Measurements from ENCODE around the gene CEBPZOS. TPM values are rescaled to one million over a fixed set of nuclear protein-coding genes. Genes with fewer than 3 reads are reported as not detected.

The CEBPZOS gene
- total RNA-seq, 1 donor from 2014 or later = not detected

DNA sequence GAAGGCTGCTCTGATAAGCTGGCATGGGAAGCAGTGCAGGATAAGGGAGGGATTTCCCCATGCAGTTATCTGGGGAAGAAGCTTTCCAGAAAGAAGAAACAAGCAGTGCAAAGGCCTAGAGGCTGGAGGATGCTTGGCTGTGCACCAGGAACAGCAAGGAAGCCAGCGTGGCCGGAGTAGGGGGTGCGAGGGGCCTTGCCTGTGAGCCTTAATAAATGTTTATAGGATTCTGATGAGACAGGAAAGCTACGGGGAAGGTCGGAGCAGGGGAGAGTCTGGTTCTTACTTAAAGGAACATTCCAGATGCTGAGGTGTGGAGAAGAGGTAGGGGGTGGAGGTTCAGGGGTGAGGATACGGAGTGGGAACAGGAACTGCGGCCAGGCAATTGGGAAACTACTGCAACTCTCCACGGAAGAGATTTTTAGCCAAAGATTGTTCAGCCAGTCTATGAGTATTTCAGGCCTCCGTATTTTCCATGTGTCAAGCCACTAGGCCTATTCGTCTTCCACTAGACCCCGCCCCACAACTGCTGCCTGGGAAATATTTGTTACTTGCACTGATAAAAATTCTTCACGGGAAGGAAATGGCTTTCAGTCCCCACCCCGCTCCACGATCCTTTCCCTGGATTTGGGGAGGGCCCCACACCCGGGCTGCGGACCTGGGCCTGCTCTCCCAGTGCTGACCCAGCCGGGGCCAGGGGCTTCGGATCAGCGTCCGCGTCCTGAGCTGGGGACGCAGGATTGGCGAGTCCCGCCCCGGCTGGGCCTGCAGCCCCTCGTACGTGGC, 40.0 kb upstream of the CEBPZOS start:
- DNase-seq (ENCODE audit: extremely low spot score, unreplicated experiment) = no peak

DNA sequence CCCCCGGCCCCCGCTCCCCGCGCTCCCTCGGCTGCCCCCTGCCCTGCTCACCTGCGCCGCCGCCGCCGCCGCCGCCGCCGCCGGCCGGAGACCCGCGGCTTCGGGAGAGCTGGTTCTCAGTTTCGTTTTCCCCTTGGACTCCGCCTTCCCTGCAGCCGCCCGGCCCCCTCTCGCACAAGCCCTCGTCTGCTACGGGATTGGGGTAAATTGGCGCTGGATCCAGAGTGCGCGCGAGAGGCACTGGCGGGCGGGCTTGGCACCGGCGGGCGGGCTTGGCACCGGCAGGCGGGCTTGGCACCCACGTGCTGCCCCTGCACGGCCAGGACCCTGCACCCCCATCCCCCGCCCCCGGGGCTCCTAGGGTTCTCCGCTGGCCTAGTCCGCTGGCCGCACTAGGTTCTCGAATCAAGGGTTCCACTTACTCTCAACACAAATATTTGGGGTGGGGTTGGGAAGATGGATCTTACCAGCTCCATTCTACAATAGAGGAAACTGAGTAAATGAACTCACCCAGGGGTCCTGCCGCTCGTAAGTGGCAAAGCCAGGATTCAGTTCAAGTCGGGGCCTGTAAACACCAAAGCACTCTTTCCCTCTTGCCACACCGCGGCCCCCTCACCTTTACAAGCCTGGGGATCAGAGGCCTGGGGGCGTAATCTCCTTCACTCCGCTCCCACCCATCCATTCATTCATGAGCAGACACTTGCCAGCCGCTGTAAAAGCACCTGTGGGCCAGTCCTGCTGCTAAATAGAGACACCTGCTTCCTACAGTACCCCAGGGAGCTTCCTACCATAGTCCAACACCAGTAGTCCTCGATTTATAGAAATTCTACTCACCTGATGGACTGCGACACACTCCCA, 39.2 kb upstream of the CEBPZOS start, which contains the start of gene EIF2AK2:
Gene EIF2AK2 (minus strand): TSS at position 124 of the 858 bp plus-strand sequence. CDS start 9,174 bp downstream, outside the sequence.
- DNase-seq (ENCODE audit: extremely low spot score, unreplicated experiment) = peak; percentile 95
- Mint-ChIP-seq H3K27me3 (ENCODE audit: unreplicated experiment) (no peaks in the 10 kb centered on the region), H3K27ac (ENCODE audit: unreplicated experiment) (peak within 1 kb of the TSS; percentile 93)

More for the DNA sequence above, 40.0 kb upstream of the CEBPZOS start:
- no peaks in the 10 kb centered on the region for H3K9me3 Mint-ChIP-seq (ENCODE audit: unreplicated experiment)
- TF ChIP-seq, protein P1, sequence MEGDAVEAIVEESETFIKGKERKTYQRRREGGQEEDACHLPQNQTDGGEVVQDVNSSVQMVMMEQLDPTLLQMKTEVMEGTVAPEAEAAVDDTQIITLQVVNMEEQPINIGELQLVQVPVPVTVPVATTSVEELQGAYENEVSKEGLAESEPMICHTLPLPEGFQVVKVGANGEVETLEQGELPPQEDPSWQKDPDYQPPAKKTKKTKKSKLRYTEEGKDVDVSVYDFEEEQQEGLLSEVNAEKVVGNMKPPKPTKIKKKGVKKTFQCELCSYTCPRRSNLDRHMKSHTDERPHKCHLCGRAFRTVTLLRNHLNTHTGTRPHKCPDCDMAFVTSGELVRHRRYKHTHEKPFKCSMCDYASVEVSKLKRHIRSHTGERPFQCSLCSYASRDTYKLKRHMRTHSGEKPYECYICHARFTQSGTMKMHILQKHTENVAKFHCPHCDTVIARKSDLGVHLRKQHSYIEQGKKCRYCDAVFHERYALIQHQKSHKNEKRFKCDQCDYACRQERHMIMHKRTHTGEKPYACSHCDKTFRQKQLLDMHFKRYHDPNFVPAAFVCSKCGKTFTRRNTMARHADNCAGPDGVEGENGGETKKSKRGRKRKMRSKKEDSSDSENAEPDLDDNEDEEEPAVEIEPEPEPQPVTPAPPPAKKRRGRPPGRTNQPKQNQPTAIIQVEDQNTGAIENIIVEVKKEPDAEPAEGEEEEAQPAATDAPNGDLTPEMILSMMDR (IDR thresholded peaks at IDR 0.05) = no peak
- peaks cover 18% of the 10 kb centered on the region for H3K36me3 Mint-ChIP-seq (ENCODE audit: unreplicated experiment)
- peak overlapping the region; percentile 93 for H3K27ac Mint-ChIP-seq (ENCODE audit: unreplicated experiment)
- peak overlapping the region; percentile 88 for H3K4me3 Mint-ChIP-seq (ENCODE audit: unreplicated experiment)
- H3K27me3 Mint-ChIP-seq (ENCODE audit: unreplicated experiment) = no peaks in the 10 kb centered on the region
- peaks cover 27% of the 10 kb centered on the region for H3K4me1 Mint-ChIP-seq (ENCODE audit: unreplicated experiment)

DNA sequence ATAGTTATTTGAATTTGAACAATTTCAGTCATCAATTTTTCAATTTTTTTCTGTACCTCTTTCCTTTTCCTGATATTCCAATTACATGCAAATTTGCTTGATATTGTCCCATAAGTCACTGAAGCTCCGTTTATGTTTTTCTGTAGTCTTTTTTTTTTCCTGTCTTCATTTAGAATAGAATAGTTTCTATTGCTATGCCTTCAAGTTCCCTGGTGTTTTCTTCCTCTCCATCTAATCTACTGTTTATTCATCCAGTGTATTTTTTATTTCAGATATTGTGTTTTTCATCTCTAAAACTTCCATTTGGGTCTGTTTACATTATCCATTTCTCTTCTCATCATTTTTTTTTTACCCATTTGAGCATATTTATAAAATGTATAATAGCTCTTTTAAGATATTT, 31.5 kb upstream of the CEBPZOS start:
- Mint-ChIP-seq H3K27me3 (ENCODE audit: unreplicated experiment) (no peaks in the 10 kb centered on the region), H3K9me3 (ENCODE audit: unreplicated experiment) (peaks cover 7% of the 10 kb centered on the region), H3K27ac (ENCODE audit: unreplicated experiment) (no peak overlapping the region), H3K36me3 (ENCODE audit: unreplicated experiment) (peaks cover 6% of the 10 kb centered on the region), H3K4me1 (ENCODE audit: unreplicated experiment) (peaks cover 7% of the 10 kb centered on the region), H3K4me3 (ENCODE audit: unreplicated experiment) (no peak overlapping the region)
- no peak for DNase-seq (ENCODE audit: extremely low spot score, unreplicated experiment)
- TF ChIP-seq, protein P1 (IDR thresholded peaks at IDR 0.05) = no peak

More for the DNA sequence above, 39.2 kb upstream of the CEBPZOS start, which contains the start of gene EIF2AK2:
- TF ChIP-seq, protein P1 (IDR thresholded peaks at IDR 0.05) = no peak
- Mint-ChIP-seq H3K4me3 (ENCODE audit: unreplicated experiment) (peak within 1 kb of the TSS; percentile 88), H3K36me3 (ENCODE audit: unreplicated experiment) (peaks cover 18% of the 10 kb centered on the region), H3K9me3 (ENCODE audit: unreplicated experiment) (no peaks in the 10 kb centered on the region), H3K4me1 (ENCODE audit: unreplicated experiment) (peaks cover 27% of the 10 kb centered on the region)

DNA sequence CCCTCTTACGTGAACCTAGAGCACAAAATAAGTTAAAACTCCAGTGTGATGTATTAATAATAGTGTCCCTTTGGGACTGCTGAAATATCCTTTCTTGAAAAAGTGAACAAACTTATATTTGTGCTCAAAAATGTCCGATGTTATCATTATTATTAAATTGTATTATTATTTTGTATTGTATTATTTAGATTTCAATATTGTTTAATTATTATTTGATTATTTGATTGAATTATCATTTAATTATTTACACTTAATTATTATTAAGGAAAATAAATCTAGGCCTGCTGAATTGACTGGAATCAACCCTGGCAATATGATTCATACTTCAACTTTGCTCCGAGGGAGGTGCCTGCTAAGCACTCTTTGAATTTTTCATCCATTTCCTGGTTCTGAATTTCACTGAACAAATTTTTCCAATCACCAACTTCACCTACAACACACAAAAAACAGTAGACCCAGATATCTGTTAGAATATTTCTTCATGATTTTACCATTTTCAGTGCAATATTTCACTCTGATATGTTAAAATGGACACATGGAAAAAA, 28.6 kb upstream of the CEBPZOS start:
- no peak overlapping the region for H3K4me3 Mint-ChIP-seq (ENCODE audit: unreplicated experiment)
- no peaks in the 10 kb centered on the region for H3K27me3 Mint-ChIP-seq (ENCODE audit: unreplicated experiment)
- peaks cover 7% of the 10 kb centered on the region for H3K9me3 Mint-ChIP-seq (ENCODE audit: unreplicated experiment)
- TF ChIP-seq, protein P1 (IDR thresholded peaks at IDR 0.05) = no peak
- H3K27ac Mint-ChIP-seq (ENCODE audit: unreplicated experiment) = no peak overlapping the region
- no peak for DNase-seq (ENCODE audit: extremely low spot score, unreplicated experiment)
- H3K4me1 Mint-ChIP-seq (ENCODE audit: unreplicated experiment) = peaks cover 7% of the 10 kb centered on the region
- peaks cover 6% of the 10 kb centered on the region for H3K36me3 Mint-ChIP-seq (ENCODE audit: unreplicated experiment)
